Measurements from ENCODE around the gene GRAP2.

The GRAP2 gene

GRCh38 chr22:39983346-39983745 is 82.5 kb downstream of the GRAP2 start:
- TF ChIP-seq CTCF (conservative IDR thresholded peaks at IDR 0.05; ENCODE audit: control insufficient read depth, insufficient read depth, low read depth, low read length): no peak
- H3K4me3 ChIP-seq (ENCODE audit: control insufficient read depth, low read depth, low read length): no peak overlapping the region
- no peak for DNase-seq (ENCODE audit: low read depth)

GRCh38 chr22:39984006-39984405 is 83.1 kb downstream of the GRAP2 start:
- TF ChIP-seq CTCF (conservative IDR thresholded peaks at IDR 0.05; ENCODE audit: control insufficient read depth, insufficient read depth, low read depth, low read length): no peak
- no peak overlapping the region for H3K4me3 ChIP-seq (ENCODE audit: control insufficient read depth, low read depth, low read length)
- DNase-seq (ENCODE audit: low read depth): peak; percentile 60

- no peak for DNase-seq (ENCODE audit: low read depth)
- H3K4me3 ChIP-seq (ENCODE audit: control insufficient read depth, low read depth, low read length): no peak overlapping the region
- no peak for TF ChIP-seq CTCF (conservative IDR thresholded peaks at IDR 0.05; ENCODE audit: control insufficient read depth, insufficient read depth, low read depth, low read length)
Observed at GRCh38 chr22:39984746-39985145, 83.9 kb downstream of the GRAP2 start.

GRCh38 chr22:39985383-39986035 is 84.6 kb downstream of the GRAP2 start:
- no peak overlapping the region for H3K4me3 ChIP-seq (ENCODE audit: control insufficient read depth, low read depth, low read length)
- no peak for TF ChIP-seq CTCF (conservative IDR thresholded peaks at IDR 0.05; ENCODE audit: control insufficient read depth, insufficient read depth, low read depth, low read length)
- DNase-seq (ENCODE audit: low read depth): no peak

GRCh38 chr22:39988386-39989114 is 87.7 kb downstream of the GRAP2 start:
- no peak overlapping the region for H3K4me3 ChIP-seq (ENCODE audit: control insufficient read depth, low read depth, low read length)
- TF ChIP-seq CTCF (conservative IDR thresholded peaks at IDR 0.05; ENCODE audit: control insufficient read depth, insufficient read depth, low read depth, low read length): no peak
- no peak for DNase-seq (ENCODE audit: low read depth)

- H3K4me3 ChIP-seq (ENCODE audit: control insufficient read depth, low read depth, low read length): no peak overlapping the region
- TF ChIP-seq CTCF (conservative IDR thresholded peaks at IDR 0.05; ENCODE audit: control insufficient read depth, insufficient read depth, low read depth, low read length): no peak
- DNase-seq (ENCODE audit: low read depth): no peak
Observed at GRCh38 chr22:39989633-39990032, 88.7 kb downstream of the GRAP2 start.
